HG03064 (cell line): ENCODE measurements around the gene FRZB.
"Not testable (repeated sequence)": the region's sequence is repeated elsewhere in the genome, so short reads cannot be mapped to it uniquely, and the experiment has no call there.

Experiments used
- ATAC-seq: cut with Tn5 transposase; IDR thresholded peaks from one replicate; pipeline ENCODE4 v1.9.1; 2021; ENCODE audit warnings: low read depth; ENCODE audit not compliant: unreplicated experiment

FRZB gene

GRCh38 chr2:182866461-182867406, at the start of gene FRZB:
Gene FRZB (minus strand): TSS chr2:182866637. CDS start chr2:182866552, 85 bp downstream.
- ATAC-seq = no peak

- ATAC-seq = no peak
Observed at GRCh38 chr2:182915369-182916326, 49.2 kb upstream of the FRZB start.

- no peak for ATAC-seq
Observed at GRCh38 chr2:182914852-182915251, 48.4 kb upstream of the FRZB start.

- ATAC-seq = no peak
Observed at GRCh38 chr2:182913064-182913463, 46.6 kb upstream of the FRZB start.

GRCh38 chr2:182912518-182912915, 46.1 kb upstream of the FRZB start:
- no peak for ATAC-seq

- no peak for ATAC-seq
Observed at GRCh38 chr2:182911813-182912517, 45.5 kb upstream of the FRZB start.

- ATAC-seq = no peak
Observed at GRCh38 chr2:182910965-182911364, 44.5 kb upstream of the FRZB start.

- ATAC-seq = no peak
Observed at GRCh38 chr2:182907081-182907830, 40.8 kb upstream of the FRZB start.

GRCh38 chr2:182906454-182906853, 40.0 kb upstream of the FRZB start:
- ATAC-seq = no peak

- no peak for ATAC-seq
Observed at GRCh38 chr2:182904844-182905243, 38.4 kb upstream of the FRZB start.

- ATAC-seq = no peak
Observed at GRCh38 chr2:182903566-182903965, 37.1 kb upstream of the FRZB start.

GRCh38 chr2:182901748-182902147, 35.3 kb upstream of the FRZB start:
- ATAC-seq = no peak

- no peak for ATAC-seq
Observed at GRCh38 chr2:182898718-182899117, 32.3 kb upstream of the FRZB start.

- no peak for ATAC-seq
Observed at GRCh38 chr2:182897137-182897536, 30.7 kb upstream of the FRZB start.

GRCh38 chr2:182895798-182896197, 29.4 kb upstream of the FRZB start:
- no peak for ATAC-seq

- ATAC-seq = no peak
Observed at GRCh38 chr2:182895169-182895568, 28.7 kb upstream of the FRZB start.

GRCh38 chr2:182894174-182894573, 27.7 kb upstream of the FRZB start:
- ATAC-seq = no peak

GRCh38 chr2:182893666-182894065, 27.2 kb upstream of the FRZB start:
- ATAC-seq = no peak

- ATAC-seq = not testable (repeated sequence)
Observed at GRCh38 chr2:182893035-182893434, 26.6 kb upstream of the FRZB start.

GRCh38 chr2:182891611-182892010, 25.2 kb upstream of the FRZB start:
- no peak for ATAC-seq
